HG02678 (cell line): ENCODE measurements around the gene TSTD2.

Source experiments
- ATAC-seq: cut with Tn5 transposase; IDR thresholded peaks from one replicate; pipeline ENCODE4 v1.9.1; 2021; ENCODE audit warnings: mild to moderate bottlenecking, moderate library complexity; ENCODE audit not compliant: unreplicated experiment

TSTD2 gene

DNA sequence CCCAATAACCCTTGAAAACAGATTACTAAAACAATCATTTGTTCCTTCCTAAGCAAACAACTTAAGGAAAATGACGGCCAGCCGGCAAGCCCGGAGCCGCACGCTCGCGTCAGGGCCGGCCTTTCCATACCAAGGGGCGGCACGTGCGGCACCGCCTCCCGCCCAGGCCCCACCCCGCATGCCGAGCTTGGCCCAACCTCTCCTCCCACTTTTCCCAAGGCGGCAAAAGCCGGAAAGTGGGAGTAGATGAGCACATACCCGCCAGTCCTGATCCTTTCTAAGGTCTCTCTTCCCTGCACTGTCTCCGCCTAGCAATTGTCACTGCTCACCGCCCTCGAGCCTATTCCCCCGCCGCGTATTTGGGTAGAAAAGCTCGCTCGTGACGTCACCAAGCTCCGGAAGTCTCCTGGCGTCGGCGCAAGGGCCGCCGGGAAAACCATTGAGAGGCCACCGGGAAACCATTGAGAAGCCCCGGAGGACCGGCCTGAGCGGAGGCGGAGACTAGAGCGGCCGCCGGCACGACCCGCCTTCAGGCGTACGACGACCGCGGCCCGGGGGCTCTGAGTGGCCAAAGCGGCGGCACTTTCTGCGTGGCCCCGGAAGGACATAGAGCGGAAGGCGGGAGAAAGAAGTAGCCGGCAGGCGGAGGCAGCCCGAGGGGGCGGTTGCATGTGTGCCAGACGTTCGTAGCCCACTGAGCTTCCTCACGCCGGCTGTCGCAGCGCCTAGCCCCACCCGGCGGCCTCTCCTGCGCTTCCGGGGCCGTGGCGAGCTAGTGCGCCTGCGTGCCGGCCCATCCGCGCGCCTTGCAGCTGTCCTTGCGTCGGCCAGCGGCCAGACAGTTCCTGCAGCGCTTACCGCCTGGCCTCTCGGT is at the start of gene TSTD2, which contains the start of gene NCBP1:
TSS of gene TSTD2 (minus strand) at position 384 of the 874 bp plus-strand sequence. CDS start 5,806 bp downstream, outside the sequence.
TSS of gene NCBP1 (plus strand) at position 837 of the 874 bp plus-strand sequence. CDS start 61 bp downstream, outside the sequence.
- peak; percentile 89 for ATAC-seq

DNA sequence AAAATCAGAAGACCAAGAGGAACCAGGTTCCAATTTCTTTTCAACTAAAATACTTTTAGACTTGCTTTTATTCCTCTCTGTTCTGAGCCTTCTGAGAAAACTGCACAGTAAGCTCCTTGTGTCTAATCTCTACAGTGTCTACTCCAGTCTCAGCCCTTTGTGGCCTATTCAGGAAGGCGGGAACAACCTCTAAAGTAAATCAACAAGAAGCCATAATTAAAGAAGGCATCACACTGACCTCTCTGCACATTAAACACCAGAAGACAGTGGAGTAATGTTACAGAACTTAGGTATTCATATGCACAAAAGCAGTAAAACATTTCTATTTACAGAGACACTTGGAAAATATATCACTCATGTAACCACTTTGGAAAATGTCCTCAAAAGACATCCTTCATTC is 49.1 kb upstream of the TSTD2 start:
- ATAC-seq: no peak

DNA sequence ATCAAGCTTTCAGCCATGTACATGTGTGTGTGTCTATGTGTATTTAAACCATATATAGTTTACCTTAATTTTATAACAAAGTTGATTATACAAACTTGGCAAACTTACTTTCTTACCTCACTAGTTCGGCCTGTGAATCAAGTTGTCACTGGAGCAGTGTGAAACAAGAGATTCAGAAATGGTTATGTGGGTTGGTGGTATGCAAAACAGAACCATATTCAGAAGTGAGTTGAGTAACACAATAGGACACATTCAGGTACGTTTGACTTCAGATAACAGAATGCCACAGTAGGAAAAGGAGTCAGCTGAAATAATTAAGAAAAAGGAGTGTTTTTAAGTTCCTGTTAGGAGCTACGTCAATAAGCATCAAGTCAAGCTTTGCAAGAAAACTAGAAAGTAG is 42.5 kb upstream of the TSTD2 start:
- peak; percentile 49 for ATAC-seq

DNA sequence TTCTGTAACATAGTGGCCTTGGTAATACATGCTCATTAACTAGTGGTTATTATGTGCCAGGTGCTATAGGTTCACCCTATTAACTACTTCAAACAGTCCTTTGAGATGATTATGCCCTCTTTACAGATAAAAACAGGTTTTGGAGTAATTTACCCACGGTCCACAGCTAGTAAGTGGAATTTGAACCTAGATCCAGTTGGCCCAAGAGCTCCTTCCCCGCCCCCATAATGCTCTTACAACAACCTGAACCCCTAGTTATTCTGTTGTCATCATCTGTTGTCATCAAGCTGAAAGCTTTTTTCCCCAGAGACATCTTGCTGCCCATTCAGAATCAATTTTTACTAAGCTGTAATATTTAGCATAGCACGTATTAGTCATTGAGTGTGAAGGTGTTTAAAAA is 40.8 kb upstream of the TSTD2 start:
- ATAC-seq: no peak

DNA sequence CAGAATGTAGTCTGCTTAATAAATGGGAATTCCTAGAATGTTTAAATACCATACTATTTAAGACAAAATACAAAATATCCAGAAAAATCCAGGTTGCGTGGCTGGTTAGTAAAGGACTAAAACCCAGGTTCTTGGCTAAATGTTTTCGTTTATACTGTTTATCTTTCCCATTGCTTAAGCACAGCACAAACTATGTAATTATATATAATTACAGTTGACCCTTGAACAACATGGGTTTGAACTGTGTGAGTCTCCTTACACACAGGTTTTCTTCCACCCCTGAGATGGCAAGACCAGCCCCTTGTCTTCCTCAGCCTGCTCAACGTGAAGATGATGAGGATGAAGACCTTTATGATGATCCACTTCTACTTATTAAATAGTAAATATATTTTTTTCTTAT is 39.2 kb upstream of the TSTD2 start:
- ATAC-seq: no peak

DNA sequence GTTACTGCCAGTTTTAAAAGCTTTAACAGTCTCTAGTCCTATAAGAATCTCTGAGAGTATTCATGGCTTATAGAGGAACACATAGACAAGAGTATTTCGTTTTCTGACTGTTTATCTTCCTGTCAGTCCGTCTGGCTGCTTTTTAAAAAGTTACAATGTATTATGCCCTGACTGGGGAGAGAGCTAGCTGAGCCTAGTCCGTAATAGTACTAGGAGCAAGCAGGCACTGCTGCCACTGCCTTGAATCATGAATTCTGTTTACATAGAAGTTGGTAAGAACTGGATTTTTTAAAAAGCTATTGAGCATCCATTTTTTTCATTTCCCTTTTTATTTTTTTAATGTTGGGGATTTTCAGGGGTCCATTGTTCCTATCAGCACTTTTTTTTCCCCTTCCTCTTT is 37.4 kb upstream of the TSTD2 start:
- ATAC-seq: no peak

DNA sequence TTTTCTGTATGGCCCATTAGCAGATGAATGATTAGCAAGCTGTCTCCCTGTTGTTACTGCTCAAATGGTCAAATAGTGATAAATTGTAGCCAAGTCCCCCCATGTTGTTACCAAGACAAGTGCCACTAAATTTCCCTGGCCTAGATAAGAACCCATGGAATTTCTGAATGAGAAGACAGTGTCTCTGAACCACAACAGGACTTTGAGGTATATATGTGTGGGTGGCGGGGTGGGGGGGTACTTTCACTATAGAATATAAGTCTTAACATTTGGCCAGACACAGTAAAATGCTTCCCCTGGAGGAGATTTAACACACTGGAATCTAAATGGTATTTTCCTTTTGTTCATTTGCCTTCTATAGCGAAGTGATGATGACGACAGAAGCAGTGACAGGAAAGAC is 35.3 kb upstream of the TSTD2 start:
- ATAC-seq: no peak

DNA sequence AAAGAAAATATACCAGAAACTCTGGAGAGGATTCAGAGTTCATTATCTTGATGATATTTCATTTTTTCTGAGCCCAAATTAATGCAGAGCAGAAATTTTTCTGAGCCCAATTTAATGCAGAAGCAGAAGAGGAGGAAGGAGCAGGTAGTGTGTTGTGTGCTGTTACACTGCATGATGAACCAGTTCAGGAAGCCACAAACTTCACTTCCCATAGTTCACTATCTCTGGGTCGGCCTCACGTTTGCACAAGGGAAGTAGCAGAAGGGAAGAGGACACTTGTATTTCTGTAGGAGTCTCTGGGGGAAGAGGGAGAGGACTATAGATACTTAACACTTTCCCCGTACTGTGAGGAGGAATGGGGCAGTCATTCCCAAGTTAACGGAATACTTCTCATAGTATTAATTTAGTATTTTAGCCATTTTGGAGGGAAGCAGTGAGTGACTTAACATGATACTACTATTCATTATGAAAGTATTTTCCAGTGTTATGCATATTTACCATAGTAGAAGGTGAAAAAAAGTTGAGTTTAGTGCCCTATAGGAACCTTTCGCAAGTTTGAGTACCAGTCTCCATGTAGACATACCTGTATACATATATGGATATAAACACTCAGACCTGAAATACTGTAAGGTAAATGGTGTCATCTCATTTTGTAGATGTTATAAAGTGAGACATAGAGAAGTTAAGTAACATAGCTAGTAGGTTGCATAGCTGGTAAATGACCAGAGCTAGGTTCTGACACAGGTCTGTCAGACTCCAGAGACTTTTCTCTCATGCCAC is 33.9 kb upstream of the TSTD2 start:
- ATAC-seq: no peak

DNA sequence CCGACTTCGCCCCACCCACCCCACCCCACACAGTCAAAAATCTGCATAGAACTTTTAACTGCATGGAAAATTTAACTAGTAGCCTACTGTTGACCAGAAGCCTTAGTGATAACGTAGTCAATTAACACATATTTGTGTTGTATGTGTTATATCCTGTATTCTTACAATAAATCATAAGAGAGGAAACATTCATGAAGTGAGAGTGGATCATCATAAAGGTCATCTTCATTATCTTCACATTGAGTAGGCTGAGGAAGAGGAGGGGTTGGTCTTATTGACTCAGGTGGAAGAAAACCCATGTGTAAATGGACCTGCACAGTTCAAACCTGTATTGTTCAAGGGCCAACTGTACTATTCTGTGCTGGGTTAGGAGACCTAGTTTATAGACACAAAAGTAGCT is 32.6 kb upstream of the TSTD2 start:
- ATAC-seq: no peak

DNA sequence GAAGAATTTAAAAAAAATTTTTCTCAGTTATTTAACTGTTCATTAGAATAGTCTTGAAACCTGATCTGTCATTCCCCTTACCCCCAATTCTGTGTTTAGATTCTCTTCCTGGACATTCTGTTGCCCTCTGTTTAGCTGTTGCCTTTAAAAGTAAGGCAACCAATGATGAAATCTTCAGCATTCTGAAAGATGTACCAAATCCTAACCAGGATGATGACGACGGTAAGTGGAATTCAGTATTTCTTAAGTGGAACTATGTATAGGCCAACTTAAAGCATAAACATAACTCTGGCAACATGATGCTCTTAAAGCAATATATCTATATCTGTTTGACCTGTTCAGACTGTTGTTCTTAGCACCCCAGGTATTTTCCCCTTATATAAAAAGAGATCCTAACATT is 27.7 kb upstream of the TSTD2 start:
- no peak for ATAC-seq

DNA sequence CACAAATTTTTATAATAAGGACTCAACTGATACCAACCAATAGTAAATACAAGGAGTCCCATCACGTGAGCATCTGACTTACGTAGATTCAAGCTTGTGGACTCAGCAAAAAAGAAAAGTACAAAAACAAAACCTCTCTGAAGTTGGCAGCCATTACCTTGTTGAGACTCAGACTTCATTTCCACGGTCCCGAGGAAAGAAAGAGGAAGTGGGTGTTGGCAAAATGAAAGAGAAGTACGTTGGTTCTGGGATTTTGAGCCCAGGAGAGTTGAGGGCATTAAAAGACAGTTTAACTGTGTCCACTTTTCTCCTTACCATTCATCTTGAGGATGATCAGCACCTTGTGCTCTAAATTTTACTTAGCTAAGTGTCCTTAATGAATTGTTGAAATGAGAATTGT is 27.2 kb upstream of the TSTD2 start:
- ATAC-seq: no peak

DNA sequence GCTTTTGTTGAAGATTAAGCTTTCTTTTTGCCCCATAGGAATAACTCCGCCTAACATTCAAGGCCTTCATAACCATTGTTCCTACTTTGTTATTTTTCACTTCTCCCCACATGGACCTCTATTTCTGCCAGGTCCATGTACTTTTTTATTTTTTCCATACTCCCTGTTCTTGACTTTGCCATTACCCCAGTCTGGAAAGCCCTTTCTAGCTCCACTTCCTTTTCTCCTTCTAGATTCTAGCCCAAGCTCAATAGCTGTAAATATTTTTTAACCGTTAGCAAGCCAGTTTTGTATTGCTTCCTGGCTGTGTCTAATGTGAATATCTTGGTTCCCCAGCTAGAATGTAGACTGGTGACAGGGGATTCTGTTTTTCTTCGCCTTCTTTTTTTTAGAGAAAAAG is 26.6 kb upstream of the TSTD2 start:
- ATAC-seq: no peak

DNA sequence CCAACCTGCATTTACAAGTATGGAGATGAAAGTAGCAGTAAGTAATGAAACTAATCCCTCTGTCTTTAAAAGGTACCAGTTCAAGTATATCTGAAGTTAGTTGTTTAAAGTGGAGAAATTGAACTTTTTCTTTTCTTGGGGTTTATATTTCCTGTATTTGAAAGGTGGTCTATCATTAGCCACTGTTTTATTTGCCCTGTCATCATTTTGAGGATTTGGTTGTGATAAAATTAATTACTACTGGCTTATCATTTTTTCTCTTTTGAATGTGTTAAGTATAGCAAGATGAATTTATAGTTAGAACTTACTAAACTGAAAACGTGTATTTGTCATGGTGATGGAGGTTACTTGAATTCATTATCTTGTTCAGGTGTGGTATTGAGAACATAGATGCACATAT is 25.5 kb upstream of the TSTD2 start:
- no peak for ATAC-seq

DNA sequence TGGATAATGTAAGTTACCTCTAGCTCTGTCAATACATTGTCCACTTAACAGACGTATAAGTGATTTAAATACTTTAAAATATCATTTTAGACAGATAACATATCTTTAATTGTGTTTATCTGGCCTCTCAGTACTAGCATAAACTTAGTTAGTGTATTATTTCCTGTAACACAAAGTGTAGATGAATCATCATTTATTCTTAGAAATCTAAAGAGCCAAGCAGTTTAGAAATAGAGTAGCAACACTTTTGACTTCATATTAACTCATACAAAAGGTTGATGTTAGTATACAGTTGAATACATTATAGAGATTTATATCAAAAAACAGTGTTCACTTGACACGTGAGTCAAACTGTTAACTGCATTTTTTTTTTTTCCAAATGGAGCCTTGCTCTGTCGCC is 18.5 kb upstream of the TSTD2 start:
- no peak for ATAC-seq

DNA sequence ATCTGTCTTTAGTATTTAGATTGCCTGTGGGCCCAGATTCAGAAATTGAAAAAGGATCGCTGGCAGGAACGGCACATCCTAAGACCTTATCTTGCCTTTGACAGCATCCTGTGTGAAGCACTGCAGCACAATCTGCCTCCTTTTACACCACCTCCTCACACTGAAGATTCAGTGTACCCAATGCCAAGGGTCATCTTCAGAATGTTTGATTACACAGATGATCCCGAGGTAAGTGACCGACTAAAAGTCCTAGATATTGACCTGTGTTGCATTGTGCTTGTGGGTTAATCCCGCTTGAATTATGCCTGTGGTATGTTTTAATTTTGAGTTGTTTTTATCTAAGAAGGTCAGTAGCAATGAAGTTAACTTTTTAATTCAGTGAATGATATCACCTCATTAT is 14.8 kb upstream of the TSTD2 start:
- ATAC-seq: no peak

DNA sequence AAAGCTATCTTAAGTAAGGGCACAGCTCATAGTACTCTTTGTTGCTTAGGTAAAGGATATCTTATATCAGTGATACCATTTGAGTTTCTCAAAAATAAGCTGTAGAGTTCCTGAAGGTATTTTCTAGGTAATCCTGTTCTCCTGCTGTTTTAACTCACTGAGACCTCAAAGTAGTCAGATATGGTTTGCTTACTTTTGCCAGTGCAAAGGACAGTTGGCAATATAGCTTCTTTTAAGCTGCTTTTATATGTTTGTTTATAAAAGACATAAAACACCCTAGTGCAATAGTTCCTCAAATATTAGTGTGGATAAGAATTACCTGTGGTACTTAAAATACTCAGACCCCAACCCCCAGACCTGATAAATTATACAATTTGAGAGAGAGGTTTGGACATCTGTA is 12.6 kb upstream of the TSTD2 start:
- ATAC-seq: no peak

DNA sequence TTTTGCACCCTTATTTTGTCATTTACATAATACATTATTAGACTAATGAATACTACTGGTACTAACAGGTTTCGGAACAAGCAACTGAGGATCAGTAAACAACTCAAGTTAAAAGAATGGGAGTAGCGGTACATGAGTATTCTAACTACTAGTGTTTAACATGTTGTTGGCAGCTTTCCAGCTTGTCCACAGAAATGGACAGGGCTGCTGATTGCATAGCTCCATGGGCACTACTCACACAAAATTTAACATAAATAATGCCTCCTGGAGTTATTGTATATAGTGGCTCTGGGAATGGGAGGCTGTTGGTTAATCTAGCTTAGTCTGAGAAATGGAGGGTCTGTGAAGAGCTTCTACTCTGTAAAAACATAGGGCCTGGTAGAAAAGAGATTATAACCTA is 7.2 kb upstream of the TSTD2 start:
- ATAC-seq: no peak

DNA sequence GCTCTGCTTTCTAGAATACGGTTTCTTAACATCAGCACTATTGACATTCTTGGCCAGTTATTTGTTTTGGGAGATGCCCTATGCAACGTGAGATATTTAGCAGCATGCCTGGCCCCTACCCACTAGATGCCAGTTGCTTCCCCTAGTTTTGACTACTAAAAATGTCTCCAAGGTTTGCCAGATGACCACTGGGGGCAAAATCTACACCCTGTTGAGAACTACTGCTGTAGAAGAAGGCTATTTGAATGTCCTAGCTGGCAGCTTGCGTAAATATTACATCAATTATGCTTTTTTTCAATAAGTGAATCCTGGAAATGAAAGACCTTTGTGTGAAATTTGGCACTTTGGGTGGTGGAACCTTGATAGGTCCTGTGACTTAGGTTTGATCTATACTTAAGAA is 5.5 kb upstream of the TSTD2 start:
- no peak for ATAC-seq

DNA sequence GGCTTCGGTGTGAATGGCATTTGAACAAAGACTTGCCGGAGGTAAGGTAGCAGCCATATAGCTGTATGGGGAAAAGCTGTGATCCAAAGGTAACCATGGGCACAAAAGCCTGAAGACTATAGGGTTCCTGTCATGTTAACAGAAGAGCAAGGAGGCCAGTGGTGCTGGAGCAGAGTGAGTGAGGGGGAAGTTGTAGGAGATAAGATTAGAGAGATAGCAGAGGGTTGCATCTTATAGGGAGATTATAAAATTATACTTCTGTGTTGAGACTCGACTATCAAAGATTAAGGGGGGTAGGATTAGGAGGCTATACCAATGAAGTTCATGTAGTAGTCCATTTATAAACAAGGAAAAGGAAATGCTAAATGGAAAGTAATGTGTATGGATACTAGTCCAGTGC is 3.7 kb upstream of the TSTD2 start:
- ATAC-seq: no peak

DNA sequence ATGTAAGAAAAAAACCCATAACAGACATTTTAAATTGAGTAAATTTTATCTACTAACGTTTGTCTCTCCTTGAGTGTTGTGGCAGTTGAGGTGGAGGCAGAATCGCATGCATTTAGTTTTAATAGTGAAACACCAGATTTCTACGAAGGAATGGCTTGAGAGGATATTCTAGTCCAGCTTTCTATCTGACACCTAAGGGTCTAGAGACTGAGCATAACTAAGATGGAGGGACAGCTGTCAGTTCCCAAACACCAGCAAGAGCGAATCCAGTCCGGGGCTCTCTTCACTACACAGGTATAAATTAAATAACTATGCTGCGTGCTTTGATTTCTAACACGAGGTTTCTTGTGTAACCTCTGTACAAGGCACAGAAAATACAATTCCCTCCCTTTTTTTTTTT is 1.9 kb upstream of the TSTD2 start:
- no peak for ATAC-seq

DNA sequence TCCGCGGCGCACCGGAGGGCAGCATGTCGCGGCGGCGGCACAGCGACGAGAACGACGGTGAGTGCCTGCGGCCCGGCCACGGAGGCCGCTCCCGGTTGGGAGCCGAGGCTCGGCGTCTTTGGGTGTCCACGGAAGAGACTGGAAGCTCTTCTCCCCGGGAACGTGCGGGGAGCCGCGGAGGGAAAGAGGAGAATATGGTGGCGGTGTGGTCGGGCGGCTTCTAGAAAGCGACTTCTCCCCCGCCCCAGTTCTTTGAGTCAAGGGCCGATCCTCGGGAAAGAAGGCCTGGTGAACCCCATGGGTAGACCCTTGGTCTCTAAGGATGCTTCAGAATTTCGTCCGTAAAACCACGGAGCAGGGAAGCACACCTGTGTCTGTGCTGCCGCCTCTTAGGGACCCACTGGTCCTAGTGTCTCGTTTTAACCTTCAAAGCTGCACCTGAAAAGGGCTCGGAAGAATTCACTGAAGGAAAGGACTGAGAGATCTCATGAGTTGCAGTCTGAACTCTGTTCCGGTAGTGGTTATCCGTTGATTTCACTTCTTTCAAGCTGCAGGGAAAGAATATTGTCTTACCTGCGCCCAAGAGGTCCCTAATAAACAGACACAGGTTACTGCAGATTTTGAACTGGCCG is 807 bp upstream of the TSTD2 start:
- ATAC-seq: peak; percentile 0
